Measurements from ENCODE around the gene MSH6. TPM values are rescaled to one million over a fixed set of nuclear protein-coding genes. Genes with fewer than 3 reads are reported as not detected.
A peak's percentile ranks its signal among the peaks of the same experiment; 100 is the strongest.

MSH6 gene
- total and polyA plus RNA-seq, 9 of the 15 experiments (the other 6 are each of a cell fraction or from before 2014, with no cell fraction given): 15.3 to 147 (median 80.5) TPM

- in situ Hi-C loops (cut with MboI) (no loop called here), intact Hi-C loops (cut with micrococcal nuclease) (no loop called here)
- no peak overlapping the region for H3K4me2 ChIP-seq (ENCODE audit: insufficient read depth, low read length)
- H3K9me1 ChIP-seq (ENCODE audit: control insufficient read depth, insufficient read depth, low read length): no peaks in the 10 kb centered on the region
- H3K27ac ChIP-seq (ENCODE audit: extremely low read depth, low read depth, low read length): no peak overlapping the region
- no peak for FAIRE-seq
- BruUV-seq (replicated peaks): no TSS peak
- CTCF ChIA-PET (ENCODE audit: low intra/inter-chr PET ratio): interaction anchor here (0.7 kb wide), 1 partner anchor 99 kb away, joined by 4 read pairs; no protein-coding TSS in a partner anchor
- H4K20me1 ChIP-seq (replicated peaks; ENCODE audit: control insufficient read depth, insufficient read depth, low read length): no peaks in the 10 kb centered on the region
- peaks cover 11% of the 10 kb centered on the region for H3K79me2 ChIP-seq (ENCODE audit: control insufficient read depth, insufficient read depth, low read length)
- H3K4me1 ChIP-seq (replicated peaks in 1 of 2; ENCODE audit: control insufficient read depth in 2 of 2, insufficient read depth in 2 of 2, low read length in 2 of 2): no peaks in the 10 kb centered on the region
- TF ChIP-seq, protein P1, sequence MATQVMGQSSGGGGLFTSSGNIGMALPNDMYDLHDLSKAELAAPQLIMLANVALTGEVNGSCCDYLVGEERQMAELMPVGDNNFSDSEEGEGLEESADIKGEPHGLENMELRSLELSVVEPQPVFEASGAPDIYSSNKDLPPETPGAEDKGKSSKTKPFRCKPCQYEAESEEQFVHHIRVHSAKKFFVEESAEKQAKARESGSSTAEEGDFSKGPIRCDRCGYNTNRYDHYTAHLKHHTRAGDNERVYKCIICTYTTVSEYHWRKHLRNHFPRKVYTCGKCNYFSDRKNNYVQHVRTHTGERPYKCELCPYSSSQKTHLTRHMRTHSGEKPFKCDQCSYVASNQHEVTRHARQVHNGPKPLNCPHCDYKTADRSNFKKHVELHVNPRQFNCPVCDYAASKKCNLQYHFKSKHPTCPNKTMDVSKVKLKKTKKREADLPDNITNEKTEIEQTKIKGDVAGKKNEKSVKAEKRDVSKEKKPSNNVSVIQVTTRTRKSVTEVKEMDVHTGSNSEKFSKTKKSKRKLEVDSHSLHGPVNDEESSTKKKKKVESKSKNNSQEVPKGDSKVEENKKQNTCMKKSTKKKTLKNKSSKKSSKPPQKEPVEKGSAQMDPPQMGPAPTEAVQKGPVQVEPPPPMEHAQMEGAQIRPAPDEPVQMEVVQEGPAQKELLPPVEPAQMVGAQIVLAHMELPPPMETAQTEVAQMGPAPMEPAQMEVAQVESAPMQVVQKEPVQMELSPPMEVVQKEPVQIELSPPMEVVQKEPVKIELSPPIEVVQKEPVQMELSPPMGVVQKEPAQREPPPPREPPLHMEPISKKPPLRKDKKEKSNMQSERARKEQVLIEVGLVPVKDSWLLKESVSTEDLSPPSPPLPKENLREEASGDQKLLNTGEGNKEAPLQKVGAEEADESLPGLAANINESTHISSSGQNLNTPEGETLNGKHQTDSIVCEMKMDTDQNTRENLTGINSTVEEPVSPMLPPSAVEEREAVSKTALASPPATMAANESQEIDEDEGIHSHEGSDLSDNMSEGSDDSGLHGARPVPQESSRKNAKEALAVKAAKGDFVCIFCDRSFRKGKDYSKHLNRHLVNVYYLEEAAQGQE (IDR thresholded peaks at IDR 0.05; ENCODE audit: borderline replicate concordance): no peak
- TF ChIP-seq, protein P1 (CRISPR knock-in tag; IDR thresholded peaks at IDR 0.05; ENCODE audit: low read depth): no peak
- TF ChIP-seq POLR2A (conservative IDR thresholded peaks at IDR 0.05): peak; percentile 29
- TF ChIP-seq POLR2AphosphoS2 (IDR thresholded peaks at IDR 0.05; ENCODE audit: low read length): 0 out of 2 replicates have a peak, but pooled peaks have one; percentile 4
- TF ChIP-seq POLR2G (IDR thresholded peaks at IDR 0.05; ENCODE audit: low read depth, low read length): 0 out of 2 replicates have a peak, but pooled peaks have one; percentile 29
- no peak for TF ChIP-seq ZC3H11A (IDR thresholded peaks at IDR 0.05; ENCODE audit: low read depth, low read length)
- no peaks in the 10 kb centered on the region for H3K27me3 ChIP-seq (ENCODE audit: control insufficient read depth in 2 of 2, insufficient read depth in 2 of 2, low read length in 2 of 2)
- ATAC-seq: no peak
- peaks cover 100% of the 10 kb centered on the region for H3K36me3 ChIP-seq (ENCODE audit: control insufficient read depth, insufficient read depth, low read length)
- H3K9me3 ChIP-seq (replicated peaks; ENCODE audit: control insufficient read depth, insufficient read depth, low read depth, low read length): peaks cover 13% of the 10 kb centered on the region
- no peak overlapping the region for H3K4me3 ChIP-seq
- POLR2A ChIA-PET: interaction anchor here (1.2 kb wide), 1 partner anchor 8 kb away, joined by 5 read pairs; no protein-coding TSS in a partner anchor
- WGBS (ENCODE audit: insufficient coverage, low coverage, missing lambda C conversion rate): 85% methylated on average over 6 of the region's 6 CpGs
- H3K9ac ChIP-seq (ENCODE audit: insufficient read depth in 1 of 2, low read depth in 2 of 2, low read length in 2 of 2): no peak overlapping the region
- no peak overlapping the region for H2AFZ ChIP-seq (ENCODE audit: low read depth, low read length)
- DNase-seq (ENCODE audit: extremely low read depth in 1 of 4, low spot score in 3 of 4): no peak
Observed at GRCh38 chr2:47805850-47806249, 22.9 kb downstream of the MSH6 start.
